ENCODE measurements around the gene KRTAP10-11.
"Not testable (repeated sequence)": the region's sequence is repeated elsewhere in the genome, so short reads cannot be mapped to it uniquely, and the experiment has no call there.

Gene KRTAP10-11

GRCh38 chr21:44640761-44641160 is 5.5 kb upstream of the KRTAP10-11 start:
- no peak for DNase-seq

- no peak for DNase-seq
Observed at GRCh38 chr21:44643741-44644310, 2.4 kb upstream of the KRTAP10-11 start.

GRCh38 chr21:44644878-44645277 is 1.3 kb upstream of the KRTAP10-11 start:
- no peak for DNase-seq

GRCh38 chr21:44647222-44647552 is 973 bp downstream of the KRTAP10-11 start:
- DNase-seq, result no peak

GRCh38 chr21:44648557-44649311 is 2.5 kb downstream of the KRTAP10-11 start:
- no peak for DNase-seq

- DNase-seq, result no peak
Observed at GRCh38 chr21:44649521-44650100, 3.4 kb downstream of the KRTAP10-11 start.

- no peak for DNase-seq
Observed at GRCh38 chr21:44650265-44650972, 4.2 kb downstream of the KRTAP10-11 start.

- no peak for DNase-seq
Observed at GRCh38 chr21:44650973-44651675, 4.9 kb downstream of the KRTAP10-11 start.

- no peak for DNase-seq
Observed at GRCh38 chr21:44653123-44653522, 6.9 kb downstream of the KRTAP10-11 start.

GRCh38 chr21:44653656-44654575 is 7.7 kb downstream of the KRTAP10-11 start:
- no peak for DNase-seq

GRCh38 chr21:44654576-44655175 is 8.5 kb downstream of the KRTAP10-11 start, which contains the start of gene KRTAP12-4:
TSS of gene KRTAP12-4 (minus strand) at chr21:44654659. CDS start at chr21:44654614, 45 bp downstream.
- DNase-seq, result no peak

GRCh38 chr21:44656868-44657267 is 10.7 kb downstream of the KRTAP10-11 start:
- no peak for DNase-seq

GRCh38 chr21:44657635-44658540 is 11.7 kb downstream of the KRTAP10-11 start, which contains the start of gene KRTAP12-3:
TSS of gene KRTAP12-3 (plus strand) at chr21:44657932. CDS start at chr21:44657980, 48 bp downstream.
- no peak for DNase-seq

GRCh38 chr21:44658541-44658910 is 12.3 kb downstream of the KRTAP10-11 start:
- no peak for DNase-seq

- no peak for DNase-seq
Observed at GRCh38 chr21:44658913-44659595, 12.8 kb downstream of the KRTAP10-11 start.

- not testable (repeated sequence) for DNase-seq
Observed at GRCh38 chr21:44661567-44661966, 15.4 kb downstream of the KRTAP10-11 start.

- no peak for DNase-seq
Observed at GRCh38 chr21:44664691-44665090, 18.5 kb downstream of the KRTAP10-11 start.

- DNase-seq, result no peak
Observed at GRCh38 chr21:44666401-44667320, 20.4 kb downstream of the KRTAP10-11 start, which contains the start of gene KRTAP12-2. TSS of gene KRTAP12-2 (minus strand) at chr21:44666927. CDS start at chr21:44666886, 41 bp downstream.
